ENCODE results near the gene NR1I3. TPM values are rescaled to one million over a fixed set of nuclear protein-coding genes. Genes with fewer than 3 reads are reported as not detected.

Gene NR1I3
- total RNA-seq, 4 donors from 2014 or later, result not detected

GRCh38 chr1:161209790-161210409, 28.1 kb downstream of the NR1I3 start:
- TF ChIP-seq, protein P1, sequence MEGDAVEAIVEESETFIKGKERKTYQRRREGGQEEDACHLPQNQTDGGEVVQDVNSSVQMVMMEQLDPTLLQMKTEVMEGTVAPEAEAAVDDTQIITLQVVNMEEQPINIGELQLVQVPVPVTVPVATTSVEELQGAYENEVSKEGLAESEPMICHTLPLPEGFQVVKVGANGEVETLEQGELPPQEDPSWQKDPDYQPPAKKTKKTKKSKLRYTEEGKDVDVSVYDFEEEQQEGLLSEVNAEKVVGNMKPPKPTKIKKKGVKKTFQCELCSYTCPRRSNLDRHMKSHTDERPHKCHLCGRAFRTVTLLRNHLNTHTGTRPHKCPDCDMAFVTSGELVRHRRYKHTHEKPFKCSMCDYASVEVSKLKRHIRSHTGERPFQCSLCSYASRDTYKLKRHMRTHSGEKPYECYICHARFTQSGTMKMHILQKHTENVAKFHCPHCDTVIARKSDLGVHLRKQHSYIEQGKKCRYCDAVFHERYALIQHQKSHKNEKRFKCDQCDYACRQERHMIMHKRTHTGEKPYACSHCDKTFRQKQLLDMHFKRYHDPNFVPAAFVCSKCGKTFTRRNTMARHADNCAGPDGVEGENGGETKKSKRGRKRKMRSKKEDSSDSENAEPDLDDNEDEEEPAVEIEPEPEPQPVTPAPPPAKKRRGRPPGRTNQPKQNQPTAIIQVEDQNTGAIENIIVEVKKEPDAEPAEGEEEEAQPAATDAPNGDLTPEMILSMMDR (IDR thresholded peaks at IDR 0.05; ENCODE audit: low read depth), result no peak

- TF ChIP-seq, protein P1 (IDR thresholded peaks at IDR 0.05; ENCODE audit: low read depth), result no peak
Observed at GRCh38 chr1:161207173-161207572, 30.8 kb downstream of the NR1I3 start.

GRCh38 chr1:161206411-161207140, 31.4 kb downstream of the NR1I3 start:
- TF ChIP-seq, protein P1 (IDR thresholded peaks at IDR 0.05; ENCODE audit: low read depth), result no peak

DNA sequence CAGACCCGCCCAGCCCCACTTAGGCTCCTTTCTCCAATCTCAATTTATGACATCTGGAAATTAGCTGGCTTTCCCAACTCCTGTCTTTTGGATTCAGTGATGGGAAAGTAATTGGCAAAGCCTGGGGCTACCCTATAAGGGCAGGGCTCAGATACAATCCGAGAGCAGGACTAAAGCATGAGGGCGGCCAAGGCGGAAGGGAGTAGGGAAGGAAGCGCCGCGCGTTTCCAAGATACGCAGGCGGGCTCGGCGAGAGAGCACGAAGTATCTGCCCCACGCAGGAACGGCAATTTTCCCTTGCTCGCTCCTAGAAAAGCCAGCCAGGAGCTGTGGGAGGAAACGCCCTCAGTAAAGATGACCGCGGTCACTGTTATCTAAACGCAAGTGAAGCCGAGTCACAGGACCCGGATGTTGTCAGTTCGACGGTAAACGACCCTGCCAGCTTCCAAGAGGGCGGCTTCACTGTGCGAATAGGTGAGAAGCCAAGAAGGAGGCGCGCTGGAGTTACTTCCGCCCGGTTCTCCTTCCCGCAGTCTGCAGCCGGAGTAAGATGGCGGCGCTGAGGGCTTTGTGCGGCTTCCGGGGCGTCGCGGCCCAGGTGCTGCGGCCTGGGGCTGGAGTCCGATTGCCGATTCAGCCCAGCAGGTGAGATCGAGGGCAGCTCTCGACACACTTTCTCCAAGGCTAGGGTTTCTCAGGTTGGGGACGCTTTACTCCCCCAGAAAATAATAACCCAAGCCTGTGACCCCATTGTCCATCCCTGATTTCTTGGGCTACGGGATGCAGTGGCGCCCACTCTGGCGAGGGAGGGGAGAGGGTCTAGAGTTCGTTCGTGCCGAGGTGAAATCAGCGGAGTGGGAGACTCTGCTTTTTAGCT, 35.9 kb downstream of the NR1I3 start, which contains the start of gene NDUFS2:
NDUFS2 (plus strand) TSS at position 532 of the 877 bp plus-strand sequence; CDS start at position 551, 19 bp downstream.
- TF ChIP-seq, protein P1 (IDR thresholded peaks at IDR 0.05; ENCODE audit: low read depth), result no peak

DNA sequence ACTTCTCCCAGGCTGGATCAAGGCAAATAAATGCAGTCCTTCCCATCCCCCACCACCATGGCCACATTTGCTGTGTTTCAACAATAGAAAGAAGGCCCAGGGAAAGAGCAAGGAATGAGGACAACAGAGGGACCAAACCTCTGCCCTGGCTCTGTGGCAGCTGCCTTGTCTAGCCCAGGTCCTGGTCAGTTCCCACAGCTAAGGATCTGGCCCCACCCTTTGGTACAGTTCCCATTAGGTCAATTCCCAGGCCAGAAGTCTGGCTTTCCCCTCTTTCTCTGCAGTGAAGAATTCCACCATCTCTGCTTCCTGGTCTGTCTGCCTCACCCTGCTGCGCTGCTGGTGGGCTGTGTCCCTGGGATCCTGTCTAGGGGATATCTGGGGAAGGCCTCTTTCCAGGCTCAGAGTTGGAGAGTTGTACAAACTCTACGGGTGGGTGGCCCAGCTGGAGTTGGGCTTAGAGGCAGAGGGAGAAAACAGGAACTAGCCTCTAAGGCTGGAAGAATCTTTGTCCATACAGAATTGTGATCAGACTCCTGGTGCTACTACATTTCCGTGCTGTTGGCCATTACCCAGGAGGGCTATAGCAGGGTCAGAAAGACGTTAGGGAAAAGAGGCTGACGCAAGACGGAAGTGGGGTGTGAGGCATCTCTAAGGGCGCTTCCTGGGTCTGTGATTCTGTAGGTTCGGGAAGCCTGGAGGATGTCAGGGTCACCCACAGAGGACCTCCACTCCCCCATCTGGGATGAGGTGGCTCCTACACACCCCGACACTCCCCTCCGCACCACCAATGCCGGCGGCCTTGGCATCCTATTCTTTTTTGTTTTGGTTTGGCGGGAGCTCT, 36.8 kb downstream of the NR1I3 start:
- TF ChIP-seq, protein P1 (IDR thresholded peaks at IDR 0.05; ENCODE audit: low read depth), result no peak

GRCh38 chr1:161200421-161200991, 37.5 kb downstream of the NR1I3 start:
- TF ChIP-seq, protein P1 (IDR thresholded peaks at IDR 0.05; ENCODE audit: low read depth), result no peak
